IMR-90 (cell line): ENCODE results near the gene ABCC8. TPM values are rescaled to one million over a fixed set of nuclear protein-coding genes. Genes with fewer than 3 reads are reported as not detected.

ENCODE experiments used
- ATAC-seq: fragments of 200-7000 bp; cut with Tn5 transposase; 2 replicates; pipeline ENCODE4 v1.9.1; 2020; ENCODE audit warnings: low read depth, mild to moderate bottlenecking, moderate library complexity
- BruUV-seq: library from RNA; stranded (reverse); fragments of 400-500 nt; replicated peaks from 2 replicates; lab custom pipeline; 2021; lab: Mats Ljungman, UMichigan
- CTCF ChIA-PET: fragments of 300-600 bp; formaldehyde crosslinking; extraction: SDS; loops from one replicate; lab custom pipeline; 2021; ENCODE audit warnings: antibody characterized with exemption; lab: Yijun Ruan, JAX
- POLR2A ChIA-PET: fragments of 300-600 bp; sonication (Branson Sonifier 250); formaldehyde crosslinking; loops from one replicate; lab custom pipeline; 2022; ENCODE audit warnings: antibody characterized with exemption; ENCODE audit not compliant: unreplicated experiment; lab: Charles Lee
- DNase-seq: peaks from one replicate; pipeline ENCODE4 v3.0.0; 2013
- H2AFZ ChIP-seq: replicated peaks from 2 replicates; pipeline ENCODE3; 2013; ENCODE audit warnings: low read length, mild to moderate bottlenecking; ENCODE audit not compliant: poor library complexity
- H2AK5ac ChIP-seq: 2 replicates; pipeline ENCODE4 v1.6.1; 2013; ENCODE audit warnings: low read depth, low read length, inconsistent platforms
- H2AK9ac ChIP-seq: replicated peaks from 2 replicates; pipeline ENCODE3; 2013; ENCODE audit warnings: mild to moderate bottlenecking, low read depth, low read length, moderate library complexity; ENCODE audit not compliant: poor library complexity
- H2BK120ac ChIP-seq: 2 replicates; pipeline ENCODE4 v1.6.1; 2013; ENCODE audit warnings: low read depth, low read length, inconsistent platforms
- H2BK15ac ChIP-seq: 3 replicates; pipeline ENCODE4 v1.6.1; 2013; ENCODE audit warnings: low read depth, low read length, inconsistent platforms
- H2BK20ac ChIP-seq: 2 replicates; pipeline ENCODE4 v1.6.1; 2013; ENCODE audit warnings: low read depth, mild to moderate bottlenecking, inconsistent platforms, low read length, moderate library complexity
- H2BK5ac ChIP-seq: 2 replicates; pipeline ENCODE4 v1.6.1; 2013; ENCODE audit warnings: mild to moderate bottlenecking, low read depth, low read length, inconsistent platforms; ENCODE audit not compliant: poor library complexity, severe bottlenecking
- H3K14ac ChIP-seq: replicated peaks from 2 replicates; pipeline ENCODE4 v1.6.1; 2013; ENCODE audit warnings: low read depth, low read length, inconsistent platforms
- H3K18ac ChIP-seq: 2 replicates; pipeline ENCODE4 v1.6.1; 2013; ENCODE audit warnings: low read depth, low read length, control low read depth
- H3K23ac ChIP-seq: 2 replicates; pipeline ENCODE4 v1.6.1; 2013; ENCODE audit warnings: low read depth, low read length, inconsistent platforms
- H3K27ac ChIP-seq: 2 replicates; pipeline ENCODE4 v1.5.1; 2013; ENCODE audit warnings: mild to moderate bottlenecking, control low read depth, low read length; ENCODE audit not compliant: insufficient read depth
- H3K27me3 ChIP-seq: 2 replicates; pipeline ENCODE4 v1.6.1; 2013; ENCODE audit warnings: low read length; ENCODE audit not compliant: control insufficient read depth, insufficient read depth
- H3K36me3 ChIP-seq: 2 replicates; pipeline ENCODE4 v1.6.1; 2013; ENCODE audit warnings: low read length, mixed read lengths; ENCODE audit not compliant: control insufficient read depth, insufficient read depth
- H3K4ac ChIP-seq: 2 replicates; pipeline ENCODE4 v1.6.1; 2013; ENCODE audit warnings: low read depth, low read length, inconsistent platforms
- H3K4me1 ChIP-seq: 2 replicates; pipeline ENCODE4 v1.6.1; 2013; ENCODE audit warnings: low read length, mixed read lengths; ENCODE audit not compliant: control insufficient read depth, insufficient read depth
- H3K4me2 ChIP-seq: 2 replicates; pipeline ENCODE4 v1.6.1; 2013; ENCODE audit warnings: low read depth, mild to moderate bottlenecking, control low read depth, low read length, moderate library complexity
- H3K4me3 ChIP-seq: 2 replicates; pipeline ENCODE4 v1.5.1; 2013; ENCODE audit warnings: low read depth, mild to moderate bottlenecking, control low read depth, low read length, moderate library complexity; ENCODE audit not compliant: insufficient read depth
- H3K56ac ChIP-seq: 2 replicates; pipeline ENCODE4 v1.6.1; 2013; ENCODE audit warnings: low read length, inconsistent platforms; ENCODE audit not compliant: insufficient read depth; ENCODE audit errors: extremely low read depth
- H3K79me1 ChIP-seq, 2 experiments: 2 replicates each; pipeline ENCODE4 v1.6.1; 2013; ENCODE audit warnings: low read length in 2 of 2, inconsistent platforms in 1 of 2, low read depth in 1 of 2
- H3K9ac ChIP-seq: 2 replicates; pipeline ENCODE4 v1.6.1; 2013; ENCODE audit warnings: low read depth, low read length, control low read depth
- H3K9me1 ChIP-seq: 2 replicates; pipeline ENCODE4 v1.6.1; 2013; ENCODE audit warnings: low read length, inconsistent platforms; ENCODE audit not compliant: insufficient read depth
- H3K9me3 ChIP-seq: 2 replicates; pipeline ENCODE4 v1.6.1; 2013; ENCODE audit warnings: low read length; ENCODE audit not compliant: control insufficient read depth, insufficient read depth
- H4K20me1 ChIP-seq: 2 replicates; pipeline ENCODE4 v1.6.1; 2013; ENCODE audit warnings: low read length, inconsistent platforms; ENCODE audit not compliant: insufficient read depth
- H4K5ac ChIP-seq: 2 replicates; pipeline ENCODE4 v1.6.1; 2013; ENCODE audit warnings: mild to moderate bottlenecking, low read depth, low read length, control low read depth
- H4K8ac ChIP-seq, 2 experiments: 2 replicates each; pipeline ENCODE4 v1.6.1; 2013; ENCODE audit warnings: low read depth in 2 of 2, low read length in 2 of 2, control low read depth in 1 of 2, inconsistent platforms in 1 of 2
- H4K91ac ChIP-seq: 2 replicates; pipeline ENCODE4 v1.6.1; 2013; ENCODE audit warnings: low read depth, low read length, inconsistent platforms; ENCODE audit not compliant: insufficient read depth
- CEBPB ChIP-seq: IDR thresholded peaks from 2 replicates; pipeline ENCODE4 v1.6.1; 2012; ENCODE audit warnings: low read depth, low read length, improper control_type of control experiment
- CHD1 ChIP-seq: IDR thresholded peaks from 2 replicates; pipeline ENCODE4 v1.6.1; 2012; ENCODE audit warnings: low read depth, low read length, improper control_type of control experiment
- CTCF ChIP-seq: conservative IDR thresholded peaks from 2 replicates; pipeline ENCODE4 v1.5.1; 2012; ENCODE audit warnings: mild to moderate bottlenecking, low read depth, low read length, improper control_type of control experiment
- ELK1 ChIP-seq: fragments of 150-350 bp; IDR thresholded peaks from 2 replicates; pipeline ENCODE4 v1.6.1; 2016; ENCODE audit warnings: low read depth, mild to moderate bottlenecking, low read length, moderate library complexity, borderline replicate concordance
- FOS ChIP-seq: fragments of 150-350 bp; IDR thresholded peaks from 2 replicates; pipeline ENCODE4 v1.6.1; 2016; ENCODE audit warnings: low read depth, low read length
- MAFK ChIP-seq: IDR thresholded peaks from 2 replicates; pipeline ENCODE4 v1.6.1; 2012; ENCODE audit warnings: low read depth, low read length, improper control_type of control experiment
- MXI1 ChIP-seq: IDR thresholded peaks from 2 replicates; pipeline ENCODE4 v1.6.1; 2012; ENCODE audit warnings: low read depth, mild to moderate bottlenecking, low read length, moderate library complexity, borderline replicate concordance
- POLR2A ChIP-seq: IDR thresholded peaks from 2 replicates; pipeline ENCODE4 v1.6.1; 2012; ENCODE audit warnings: mild to moderate bottlenecking, low read depth, low read length
- USF2 ChIP-seq: fragments of 150-350 bp; IDR thresholded peaks from 2 replicates; pipeline ENCODE4 v1.6.1; 2017; ENCODE audit warnings: mild to moderate bottlenecking, antibody characterized with exemption, low read length, low read depth
- WGBS, 2 experiments: methylation state at CpG; one replicate each; pipeline versions ENCODE4 v1.1.5 to v1.1.7; 2013; ENCODE audit warnings: missing lambda C conversion rate in 2 of 2; ENCODE audit not compliant: insufficient read length in 1 of 2; ENCODE audit errors: extremely low coverage in 2 of 2; 5-methylcytosine and 5-hydroxymethylcytosine counted together
- dilution Hi-C: fragments of 300-500 bp; cut with HindIII; formaldehyde crosslinking; loops from one replicate; pipeline ENCODE4 v1.14.3; 2018; ENCODE audit warnings: low sequenced_read_pairs; ENCODE audit not compliant: unreplicated experiment
- in situ Hi-C: fragments of 300-500 bp; cut with MboI; formaldehyde crosslinking; loops from 3 replicates; pipeline ENCODE4 v1.14.3; 2019; ENCODE audit warnings: low sequenced_read_pairs, inconsistent platforms, mixed read lengths
- intact Hi-C: fragments of 100-400 bp; cut with micrococcal nuclease; formaldehyde crosslinking; loops from 2 replicates; pipeline ENCODE4 v1.10.0; 2022
- polyA plus RNA-seq, 3 experiments: library from polyadenylated mRNA; depleted of rRNA; stranded (reverse); fragments of >200 nt; gene quantifications; 2 replicates each; pipeline ENCODE4 v1.2.3, GENCODE V29; 2012; ENCODE audit warnings: low replicate concordance in 1 of 3
- total RNA-seq: library from RNA; depleted of rRNA; stranded (reverse); fragments of >200 nt; gene quantifications from 2 replicates; pipeline ENCODE4 v1.2.3, GENCODE V29; 2012

Gene ABCC8
- total and polyA plus RNA-seq, 2 of the 4 experiments (the other 2 are of a cell fraction) = not detected

- Histone ChIP-seq H3K9ac (no peak overlapping the region), H4K20me1 (no peaks in the 10 kb centered on the region), H3K27me3 (peaks cover 13% of the 10 kb centered on the region), H3K9me1 (no peaks in the 10 kb centered on the region), H3K9me3 (no peaks in the 10 kb centered on the region), H2AK9ac (peak overlapping the region; percentile 65), H2BK5ac (no peak overlapping the region), H4K8ac (no peak overlapping the region), H2BK20ac (no peak overlapping the region), H2AFZ (no peak overlapping the region), H4K91ac (no peak overlapping the region), H3K18ac (no peak overlapping the region), H3K56ac (no peak overlapping the region), H3K36me3 (no peaks in the 10 kb centered on the region), H3K4me1 (no peaks in the 10 kb centered on the region), H3K4me3 (no peak overlapping the region), H3K14ac (no peak overlapping the region), H3K23ac (no peak overlapping the region), H3K4me2 (no peak overlapping the region), H3K27ac (no peak overlapping the region), H2BK15ac (no peak overlapping the region), H3K79me1 (no peaks in the 10 kb centered on the region), H4K5ac (no peak overlapping the region), H3K4ac (no peak overlapping the region), H2AK5ac (no peak overlapping the region), H2BK120ac (no peak overlapping the region)
- ChIA-PET POLR2A (no interaction called here), CTCF (interaction anchor here (0.5 kb wide), 1 partner anchor 272 kb away, joined by 4 read pairs; no protein-coding TSS in a partner anchor)
- ATAC-seq (no peak), DNase-seq (no peak)
- WGBS, 2 experiments = no CpG with 5 or more reads among the region's 5 CpGs
- no TSS peak for BruUV-seq
- in situ Hi-C loops (no loop called here), dilution Hi-C loops (no loop called here), intact Hi-C loops (no loop called here)
- no peak for TF ChIP-seq CEBPB
- TF ChIP-seq MXI1 = no peak
- TF ChIP-seq ELK1 = no peak
- TF ChIP-seq USF2 = no peak
- no peak for TF ChIP-seq CTCF
- no peak for TF ChIP-seq MAFK
- TF ChIP-seq FOS = no peak
- no peak for TF ChIP-seq POLR2A
- no peak for TF ChIP-seq CHD1
Measured at GRCh38 chr11:17481905-17482304, 5.3 kb upstream of the ABCC8 start.
